Keratinocyte (primary cell): Measurements from ENCODE around the gene NINJ1.

Source experiments
- EZH2 ChIP-seq: IDR thresholded peaks from one replicate; pipeline ENCODE4 v1.6.1; 2012; ENCODE audit warnings: inconsistent platforms, mild to moderate bottlenecking, low read length, moderate library complexity
- TF ChIP-seq, protein P1 (sequence below), 3 experiments: IDR thresholded peaks in 1 of 3; conservative IDR thresholded peaks in 1 of 3; optimal IDR thresholded peaks in 1 of 3; 2 replicates in 2 of 3; 3 replicates in 1 of 3; pipeline versions ENCODE3 to v1.5.1; 2011; ENCODE audit warnings: low read length in 3 of 3, mild to moderate bottlenecking in 3 of 3, moderate library complexity in 2 of 3, control low read depth in 1 of 3, inconsistent platforms in 1 of 3; ENCODE audit not compliant: insufficient read depth in 2 of 3; ENCODE audit errors: extremely low read depth in 1 of 3

DNA sequence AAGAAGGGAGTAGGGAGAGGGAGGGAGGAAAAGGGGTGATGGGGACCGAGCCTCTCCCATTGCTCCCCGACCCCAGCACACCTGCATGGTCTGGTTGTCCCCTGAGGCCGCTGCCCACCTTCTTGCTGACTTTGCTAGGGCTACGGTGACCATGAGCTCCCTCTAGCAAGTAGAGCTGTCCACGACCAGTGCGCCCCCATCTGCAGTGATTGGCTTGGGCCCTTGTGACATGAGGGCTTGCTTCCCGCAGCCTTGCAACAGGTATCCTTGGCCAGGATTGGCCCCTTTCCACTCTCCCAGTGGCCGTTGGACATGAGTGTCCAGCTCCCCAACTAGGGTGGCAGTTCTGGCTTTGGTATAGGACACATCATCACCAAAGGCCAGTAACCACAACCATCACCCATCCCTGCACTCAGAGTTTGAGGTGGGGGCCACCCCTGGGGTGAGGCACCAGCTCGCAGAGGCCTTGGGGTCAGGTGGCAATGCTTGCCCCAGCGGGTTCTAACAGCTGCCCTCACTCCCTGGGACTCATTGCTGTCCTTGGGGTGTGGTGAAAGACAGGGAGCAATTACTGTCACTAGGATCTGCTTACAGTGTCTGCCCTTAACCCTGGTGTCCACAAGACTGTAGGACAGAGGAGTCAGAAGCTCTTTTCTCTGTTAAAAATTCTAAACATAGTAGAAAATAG is 17.2 kb upstream of the NINJ1 start:
- TF ChIP-seq, protein P1, sequence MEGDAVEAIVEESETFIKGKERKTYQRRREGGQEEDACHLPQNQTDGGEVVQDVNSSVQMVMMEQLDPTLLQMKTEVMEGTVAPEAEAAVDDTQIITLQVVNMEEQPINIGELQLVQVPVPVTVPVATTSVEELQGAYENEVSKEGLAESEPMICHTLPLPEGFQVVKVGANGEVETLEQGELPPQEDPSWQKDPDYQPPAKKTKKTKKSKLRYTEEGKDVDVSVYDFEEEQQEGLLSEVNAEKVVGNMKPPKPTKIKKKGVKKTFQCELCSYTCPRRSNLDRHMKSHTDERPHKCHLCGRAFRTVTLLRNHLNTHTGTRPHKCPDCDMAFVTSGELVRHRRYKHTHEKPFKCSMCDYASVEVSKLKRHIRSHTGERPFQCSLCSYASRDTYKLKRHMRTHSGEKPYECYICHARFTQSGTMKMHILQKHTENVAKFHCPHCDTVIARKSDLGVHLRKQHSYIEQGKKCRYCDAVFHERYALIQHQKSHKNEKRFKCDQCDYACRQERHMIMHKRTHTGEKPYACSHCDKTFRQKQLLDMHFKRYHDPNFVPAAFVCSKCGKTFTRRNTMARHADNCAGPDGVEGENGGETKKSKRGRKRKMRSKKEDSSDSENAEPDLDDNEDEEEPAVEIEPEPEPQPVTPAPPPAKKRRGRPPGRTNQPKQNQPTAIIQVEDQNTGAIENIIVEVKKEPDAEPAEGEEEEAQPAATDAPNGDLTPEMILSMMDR (optimal IDR thresholded peaks at IDR 0.05 in 1 of 3, IDR thresholded peaks at IDR 0.05 in 1 of 3, conservative IDR thresholded peaks at IDR 0.05 in 1 of 3; ENCODE audit: extremely low read depth in 1 of 3, insufficient read depth in 2 of 3, low read length in 3 of 3), result no peak
- TF ChIP-seq EZH2, result no peak
